GM06990 (cell line): ENCODE data around the gene WDR7.

Experiments used
- DNase-seq: peaks from one replicate; pipeline ENCODE4 v3.0.0-alpha.2; 2011; ENCODE audit not compliant: insufficient read length; ENCODE audit errors: extremely low read depth
- H3K27me3 ChIP-seq: replicated peaks from 2 replicates; pipeline ENCODE4 v1.6.0; 2011; ENCODE audit warnings: low read length; ENCODE audit not compliant: control insufficient read depth, insufficient read depth
- H3K36me3 ChIP-seq: 2 replicates; pipeline ENCODE4 v1.5.1; 2011; ENCODE audit warnings: low read length; ENCODE audit not compliant: control insufficient read depth, insufficient read depth
- H3K4me3 ChIP-seq: replicated peaks from 2 replicates; pipeline ENCODE4 v1.5.1; 2011; ENCODE audit warnings: low read depth, mild to moderate bottlenecking, control low read depth, low read length
- CTCF ChIP-seq: IDR thresholded peaks from 2 replicates; pipeline ENCODE4 v1.5.1; 2011; ENCODE audit warnings: low read length, control low read depth, mild to moderate bottlenecking, inconsistent platforms; ENCODE audit not compliant: insufficient read depth, poor library complexity, severe bottlenecking

WDR7 gene

GRCh38 chr18:57086163-57086562 is 435.0 kb downstream of the WDR7 start:
- TF ChIP-seq CTCF: no peak
- Histone ChIP-seq H3K27me3 (no peaks in the 10 kb centered on the region), H3K4me3 (no peak overlapping the region), H3K36me3 (no peaks in the 10 kb centered on the region)
- no peak for DNase-seq
